Nephron progenitor cell (in vitro differentiated cells): ENCODE measurements around the gene FTO.

Experiments
- DNase-seq: peaks from one replicate; pipeline ENCODE4 v3.0.0; 2021
- H3K27ac Mint-ChIP-seq: 2 replicates; pipeline ENCODE4 v1.8.0; 2021; ENCODE audit warnings: mild to moderate bottlenecking, moderate library complexity, mixed read lengths
- H3K27me3 Mint-ChIP-seq: 2 replicates; pipeline ENCODE4 v1.8.0; 2021; ENCODE audit warnings: mild to moderate bottlenecking, low read depth, mixed read lengths; ENCODE audit not compliant: poor library complexity
- H3K36me3 Mint-ChIP-seq: 2 replicates; pipeline ENCODE4 v1.8.0; 2021; ENCODE audit warnings: low read depth, mixed read lengths
- H3K4me1 Mint-ChIP-seq: 2 replicates; pipeline ENCODE4 v1.8.0; 2021; ENCODE audit warnings: mixed read lengths
- H3K4me3 Mint-ChIP-seq: 2 replicates; pipeline ENCODE4 v1.8.0; 2021; ENCODE audit warnings: mild to moderate bottlenecking, moderate library complexity, mixed read lengths
- H3K9me3 Mint-ChIP-seq: 2 replicates; pipeline ENCODE4 v1.8.0; 2021; ENCODE audit warnings: mild to moderate bottlenecking, moderate library complexity, mixed read lengths
- CTCF ChIP-seq: fragments of 200-600 bp; sonication (generic); IDR thresholded peaks from 2 replicates; pipeline ENCODE4 v1.5.0; 2021; ENCODE audit warnings: antibody characterized with exemption

FTO gene

GRCh38 chr16:54050459-54051210 lies 346.7 kb downstream of the FTO start:
- no peak for TF ChIP-seq CTCF
- Mint-ChIP-seq H3K36me3 (no peaks in the 10 kb centered on the region), H3K27ac (no peak overlapping the region), H3K4me3 (no peak overlapping the region), H3K27me3 (no peaks in the 10 kb centered on the region), H3K4me1 (peaks cover 40% of the 10 kb centered on the region), H3K9me3 (peaks cover 6% of the 10 kb centered on the region)
- no peak for DNase-seq

- peaks cover 40% of the 10 kb centered on the region for H3K4me1 Mint-ChIP-seq
- H3K9me3 Mint-ChIP-seq, result peaks cover 11% of the 10 kb centered on the region
- no peak overlapping the region for H3K27ac Mint-ChIP-seq
- no peak for TF ChIP-seq CTCF
- H3K36me3 Mint-ChIP-seq, result peaks cover 11% of the 10 kb centered on the region
- no peak for DNase-seq
- no peak overlapping the region for H3K4me3 Mint-ChIP-seq
- peaks cover 11% of the 10 kb centered on the region for H3K27me3 Mint-ChIP-seq
Measured at GRCh38 chr16:54051821-54052220, 347.9 kb downstream of the FTO start.

GRCh38 chr16:54052271-54052670 lies 348.3 kb downstream of the FTO start:
- H3K9me3 Mint-ChIP-seq, result peaks cover 16% of the 10 kb centered on the region
- H3K27ac Mint-ChIP-seq, result no peak overlapping the region
- peaks cover 15% of the 10 kb centered on the region for H3K36me3 Mint-ChIP-seq
- TF ChIP-seq CTCF, result no peak
- peaks cover 12% of the 10 kb centered on the region for H3K27me3 Mint-ChIP-seq
- peaks cover 44% of the 10 kb centered on the region for H3K4me1 Mint-ChIP-seq
- DNase-seq, result no peak
- H3K4me3 Mint-ChIP-seq, result no peak overlapping the region

GRCh38 chr16:54053891-54054820 lies 350.2 kb downstream of the FTO start:
- Mint-ChIP-seq H3K9me3 (peaks cover 10% of the 10 kb centered on the region), H3K27me3 (peaks cover 12% of the 10 kb centered on the region), H3K4me1 (peaks cover 45% of the 10 kb centered on the region), H3K27ac (no peak overlapping the region), H3K4me3 (no peak overlapping the region), H3K36me3 (peaks cover 16% of the 10 kb centered on the region)
- DNase-seq, result no peak
- TF ChIP-seq CTCF, result no peak

GRCh38 chr16:54055191-54055590 lies 351.2 kb downstream of the FTO start:
- no peak overlapping the region for H3K4me3 Mint-ChIP-seq
- peaks cover 12% of the 10 kb centered on the region for H3K27me3 Mint-ChIP-seq
- peaks cover 10% of the 10 kb centered on the region for H3K9me3 Mint-ChIP-seq
- TF ChIP-seq CTCF, result no peak
- no peak for DNase-seq
- peaks cover 16% of the 10 kb centered on the region for H3K36me3 Mint-ChIP-seq
- no peak overlapping the region for H3K27ac Mint-ChIP-seq
- H3K4me1 Mint-ChIP-seq, result peaks cover 45% of the 10 kb centered on the region
